Endothelial cell of umbilical vein (primary cell): ENCODE results near the gene TOX2. TPM values are rescaled to one million over a fixed set of nuclear protein-coding genes. Genes with fewer than 3 reads are reported as not detected.
A peak's percentile ranks its signal among the peaks of the same experiment; 100 is the strongest.

ENCODE experiments used
- BruUV-seq: library from RNA; stranded (reverse); fragments of 400-500 nt; replicated peaks from 2 replicates; lab custom pipeline; 2021; lab: Mats Ljungman, UMichigan
- CTCF ChIA-PET: fragments of 300-600, 350-600 bp; sonication (Branson Sonifier 250); formaldehyde crosslinking; loops from one replicate; lab custom pipeline; 2021; ENCODE audit warnings: antibody characterized with exemption, inconsistent platforms; lab: Charles Lee
- POLR2A ChIA-PET: fragments of 300-600, 350-600 bp; sonication (Branson Sonifier 250); formaldehyde crosslinking; loops from one replicate; lab custom pipeline; 2021; ENCODE audit warnings: antibody characterized with exemption, inconsistent platforms; lab: Charles Lee
- DNase-seq: peaks from one replicate; pipeline ENCODE4 v3.0.0-alpha.2; 2011; ENCODE audit warnings: low read depth, low spot score
- FAIRE-seq: peaks from 2 replicates; lab custom pipeline; 2011; peaks lifted over from hg19 to GRCh38; lab: Jason Lieb, UNC
- H2AFZ ChIP-seq: 2 replicates; pipeline ENCODE4 v1.6.0; 2012; ENCODE audit warnings: low read depth, low read length, control low read depth, inconsistent platforms
- H3K27ac ChIP-seq: 2 replicates; pipeline ENCODE4 v1.5.1; 2011; ENCODE audit warnings: low read depth, mild to moderate bottlenecking, control low read depth, low read length, moderate library complexity; ENCODE audit not compliant: insufficient read depth
- H3K27me3 ChIP-seq, 2 experiments: 2 replicates each; pipeline versions ENCODE4 v1.6.0 to v1.6.1; 2011; ENCODE audit warnings: low read length in 2 of 2, mixed read lengths in 1 of 2; ENCODE audit not compliant: control insufficient read depth in 2 of 2, insufficient read depth in 2 of 2
- H3K36me3 ChIP-seq, 2 experiments: 2 replicates in 1 of 2; 3 replicates in 1 of 2; pipeline ENCODE4 v1.5.1; 2011; ENCODE audit warnings: low read length in 2 of 2, mild to moderate bottlenecking in 1 of 2, moderate library complexity in 1 of 2; ENCODE audit not compliant: control insufficient read depth in 2 of 2, insufficient read depth in 2 of 2; ENCODE audit errors: extremely low read depth in 1 of 2
- H3K4me1 ChIP-seq: 3 replicates; pipeline ENCODE4 v1.5.1; 2011; ENCODE audit warnings: mild to moderate bottlenecking, low read length; ENCODE audit not compliant: control insufficient read depth, insufficient read depth; ENCODE audit errors: extremely low read depth
- H3K4me2 ChIP-seq: 2 replicates; pipeline ENCODE4 v1.6.1; 2011; ENCODE audit warnings: low read length, control low read depth, mixed read lengths; ENCODE audit not compliant: insufficient read depth
- H3K4me3 ChIP-seq, 3 experiments: fragments of 200-600 bp in 1 of 3; sonication (generic), shearing (Covaris generic) in 1 of 3; replicated peaks in 1 of 3; 2 replicates each; pipeline ENCODE4 v1.5.1; 2011 to 2016; ENCODE audit warnings: control low read depth in 3 of 3, low read length in 3 of 3, mild to moderate bottlenecking in 2 of 3, inconsistent platforms in 1 of 3, low read depth in 1 of 3, moderate library complexity in 1 of 3; ENCODE audit not compliant: insufficient read depth in 1 of 3
- H3K79me2 ChIP-seq: 2 replicates; pipeline ENCODE4 v1.6.0; 2012; ENCODE audit warnings: low read length, inconsistent platforms; ENCODE audit not compliant: control insufficient read depth, insufficient read depth
- H3K9ac ChIP-seq: replicated peaks from 2 replicates; pipeline ENCODE3; 2011; ENCODE audit warnings: low read length, control low read depth; ENCODE audit not compliant: insufficient read depth; ENCODE audit errors: extremely low read depth
- H3K9me1 ChIP-seq: replicated peaks from 3 replicates; pipeline ENCODE4 v1.6.0; 2011; ENCODE audit warnings: mild to moderate bottlenecking, low read length; ENCODE audit not compliant: control insufficient read depth, insufficient read depth; ENCODE audit errors: extremely low read depth
- H3K9me3 ChIP-seq: replicated peaks from 2 replicates; pipeline ENCODE4 v1.5.1; 2012; ENCODE audit warnings: low read length, inconsistent platforms; ENCODE audit not compliant: control insufficient read depth, insufficient read depth
- H4K20me1 ChIP-seq: replicated peaks from 2 replicates; pipeline ENCODE3; 2011; ENCODE audit warnings: mild to moderate bottlenecking, low read length; ENCODE audit not compliant: control insufficient read depth, insufficient read depth; ENCODE audit errors: extremely low read depth
- CTCF ChIP-seq, 2 donors: IDR thresholded peaks; 1 replicate in 1 of 2; 2 replicates in 1 of 2; pipeline ENCODE4 v1.5.1; 2011; ENCODE audit warnings: low read length in 2 of 2, mild to moderate bottlenecking in 2 of 2, moderate library complexity in 2 of 2, control low read depth in 1 of 2, inconsistent platforms in 1 of 2, low read depth in 1 of 2; ENCODE audit not compliant: insufficient read depth in 1 of 2; ENCODE audit errors: extremely low read depth in 1 of 2
- EZH2 ChIP-seq: IDR thresholded peaks from 2 replicates; pipeline ENCODE4 v1.6.1; 2012; ENCODE audit warnings: borderline replicate concordance, low read depth, mild to moderate bottlenecking, moderate library complexity, low read length, inconsistent platforms; ENCODE audit not compliant: severe bottlenecking
- JUN ChIP-seq: IDR thresholded peaks from 2 replicates; pipeline ENCODE4 v1.6.1; 2011; ENCODE audit warnings: borderline replicate concordance, low read depth; ENCODE audit not compliant: insufficient read length, insufficient read depth
- MAX ChIP-seq: IDR thresholded peaks from 2 replicates; pipeline ENCODE4 v1.6.1; 2011; ENCODE audit not compliant: insufficient read depth, insufficient read length
- MYC ChIP-seq: IDR thresholded peaks from one replicate; pipeline ENCODE4 v1.6.1; 2011; ENCODE audit warnings: mild to moderate bottlenecking, low read depth, low read length
- POLR2A ChIP-seq: IDR thresholded peaks from 2 replicates; pipeline ENCODE4 v1.6.1; 2012; ENCODE audit warnings: low read depth, mild to moderate bottlenecking, control low read depth, low read length
- POLR2AphosphoS5 ChIP-seq: IDR thresholded peaks from 2 replicates; pipeline ENCODE4 v1.6.1; 2012; ENCODE audit warnings: low read depth, mild to moderate bottlenecking, control low read depth, low read length, moderate library complexity; ENCODE audit not compliant: insufficient read depth
- dilution Hi-C: fragments of 300-500 bp; cut with MboI; formaldehyde crosslinking; loops from one replicate; pipeline ENCODE4 v1.15.0; 2019; ENCODE audit warnings: low sequenced_read_pairs; ENCODE audit not compliant: extremely low pct_ligation_motif_present
- intact Hi-C: fragments of 100-400 bp; cut with micrococcal nuclease; formaldehyde crosslinking; loops from one replicate; pipeline ENCODE4 v1.10.0; 2022
- polyA plus RNA-seq, 4 experiments: library from polyadenylated mRNA; depleted of rRNA in 3 of 4; stranded (reverse) in 3 of 4; unstranded in 1 of 4; fragments of >200 nt; gene quantifications; 2 replicates each; pipeline versions ENCODE4 v1.2.1 to v1.2.3, GENCODE V29; 2011 to 2012; ENCODE audit warnings: missing spikeins in 1 of 4
- total RNA-seq: library from RNA; stranded (reverse); gene quantifications from 2 replicates; pipeline ENCODE4 v1.2.3, GENCODE V29; 2021

TOX2 gene
- total and polyA plus RNA-seq, 2 donors (not counting 3 experiments of a cell fraction or from before 2014, with no cell fraction given): 7.0 to 18.6 TPM

- peak; percentile 53 for DNase-seq
- POLR2A ChIA-PET: no interaction called here
- Histone ChIP-seq H3K4me3 (no peak overlapping the region), H3K9me1 (no peaks in the 10 kb centered on the region), H3K4me1 (peaks cover 39% of the 10 kb centered on the region), H3K9me3 (no peaks in the 10 kb centered on the region), H3K4me2 (peak overlapping the region; percentile 32), H4K20me1 (no peaks in the 10 kb centered on the region), H3K79me2 (no peaks in the 10 kb centered on the region), H3K9ac (peak overlapping the region; percentile 32), H3K27ac (no peak overlapping the region), H3K36me3 (no peaks in the 10 kb centered on the region), H3K27me3 (no peaks in the 10 kb centered on the region), H2AFZ (no peak overlapping the region)
- CTCF ChIA-PET: interaction anchor here (0.8 to 2.0 kb wide), 5 partner anchors 8 to 105 kb away, joined by 3 to 5 read pairs (median 4); no protein-coding TSS in a partner anchor
- dilution Hi-C loops (no loop called here), intact Hi-C loops (loop anchor here (1.0 to 5.0 kb wide), 2 partner anchors 57 to 74 kb away; no protein-coding TSS in a partner anchor)
- BruUV-seq: no TSS peak
- TF ChIP-seq CTCF (IDR thresholded peaks at IDR 0.05; ENCODE audit: extremely low read depth in 1 of 2, insufficient read depth in 1 of 2, low read depth in 1 of 2, low read length in 2 of 2) (no peak), POLR2A (no peak), JUN (no peak), MYC (no peak), EZH2 (no peak), MAX (no peak), POLR2AphosphoS5 (no peak)
- no peak for FAIRE-seq
Observed at GRCh38 chr20:44015733-44016103, 101.1 kb downstream of the TOX2 start.
